Lower leg skin (tissue), 3 donors: ENCODE data around the gene PBXIP1.

Experiments used
- CTCF ChIP-seq, 3 donors: fragments of 450-650 bp; IDR thresholded peaks; one replicate each; pipeline ENCODE4 v1.5.1; 2016; ENCODE audit warnings: antibody characterized with exemption in 3 of 3, mild to moderate bottlenecking in 3 of 3, moderate library complexity in 2 of 3
- POLR2A ChIP-seq, 2 donors: fragments of 450-650 bp; IDR thresholded peaks; one replicate each; pipeline ENCODE4 v1.6.1; 2016 to 2017; ENCODE audit warnings: antibody characterized with exemption in 2 of 2, mild to moderate bottlenecking in 1 of 2, moderate library complexity in 1 of 2

- TF ChIP-seq CTCF (IDR thresholded peaks at IDR 0.05) = no peak
- no peak for TF ChIP-seq POLR2A (IDR thresholded peaks at IDR 0.05)
Observed at GRCh38 chr1:154953611-154954038, 2.3 kb downstream of the PBXIP1 start.
